ENCODE results near the gene TJP2. TPM values are rescaled to one million over a fixed set of nuclear protein-coding genes. Genes with fewer than 3 reads are reported as not detected.

TJP2 gene
- total RNA-seq, 3 donors from 2014 or later (not counting 1 experiment from before 2014, with no cell fraction given): 6.8 to 10.0 (median 9.6) TPM

DNA sequence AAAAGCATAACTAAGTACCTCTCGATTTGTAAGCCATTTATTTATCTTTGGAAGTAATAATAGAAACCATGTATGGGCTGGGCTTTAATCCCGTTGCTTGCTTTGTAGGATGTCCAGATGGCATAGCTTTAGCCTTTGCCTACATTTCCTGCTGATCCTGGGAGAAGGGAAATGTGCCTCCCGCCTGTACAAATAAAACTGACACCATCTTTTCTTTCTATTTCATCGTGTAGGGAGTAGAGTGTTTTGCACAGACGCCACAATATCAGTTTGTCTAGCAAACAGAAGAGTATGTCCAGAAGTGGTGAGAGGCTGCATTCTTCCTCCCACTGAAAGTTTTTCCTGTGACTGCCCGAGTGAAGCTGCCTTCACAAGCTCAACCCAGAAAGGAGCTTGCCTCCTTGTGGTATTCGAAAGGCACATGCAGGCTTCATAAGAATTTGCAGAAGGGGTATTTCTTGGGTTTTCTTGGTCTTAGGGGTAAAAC lies 24.7 kb upstream of the TJP2 start:
- Mint-ChIP-seq H3K36me3 (no peaks in the 10 kb centered on the region), H3K4me3 (no peak overlapping the region), H3K27me3 (ENCODE audit: low read depth in 2 of 2) (no peaks in the 10 kb centered on the region), H3K4me1 (no peaks in the 10 kb centered on the region), H3K9me3 (no peaks in the 10 kb centered on the region), H3K27ac (no peak overlapping the region)
- no peaks in the 10 kb centered on the region for H3K4me1 ChIP-seq (ENCODE audit: control insufficient read depth, insufficient read depth, low read length)
- no peak for DNase-seq
- no peaks in the 10 kb centered on the region for H3K27me3 ChIP-seq (ENCODE audit: control insufficient read depth, insufficient read depth, low read length)
- 44% methylated on average over 5 of the region's 7 CpGs for WGBS (ENCODE audit: insufficient coverage)
- no peaks in the 10 kb centered on the region for H3K9me3 ChIP-seq (ENCODE audit: control insufficient read depth, insufficient read depth, low read length)
- no peaks in the 10 kb centered on the region for H3K36me3 ChIP-seq (ENCODE audit: control insufficient read depth, insufficient read depth, low read length)
- intact Hi-C loops (cut with micrococcal nuclease): no loop called here
- no peak for ATAC-seq
- TF ChIP-seq, protein P1, sequence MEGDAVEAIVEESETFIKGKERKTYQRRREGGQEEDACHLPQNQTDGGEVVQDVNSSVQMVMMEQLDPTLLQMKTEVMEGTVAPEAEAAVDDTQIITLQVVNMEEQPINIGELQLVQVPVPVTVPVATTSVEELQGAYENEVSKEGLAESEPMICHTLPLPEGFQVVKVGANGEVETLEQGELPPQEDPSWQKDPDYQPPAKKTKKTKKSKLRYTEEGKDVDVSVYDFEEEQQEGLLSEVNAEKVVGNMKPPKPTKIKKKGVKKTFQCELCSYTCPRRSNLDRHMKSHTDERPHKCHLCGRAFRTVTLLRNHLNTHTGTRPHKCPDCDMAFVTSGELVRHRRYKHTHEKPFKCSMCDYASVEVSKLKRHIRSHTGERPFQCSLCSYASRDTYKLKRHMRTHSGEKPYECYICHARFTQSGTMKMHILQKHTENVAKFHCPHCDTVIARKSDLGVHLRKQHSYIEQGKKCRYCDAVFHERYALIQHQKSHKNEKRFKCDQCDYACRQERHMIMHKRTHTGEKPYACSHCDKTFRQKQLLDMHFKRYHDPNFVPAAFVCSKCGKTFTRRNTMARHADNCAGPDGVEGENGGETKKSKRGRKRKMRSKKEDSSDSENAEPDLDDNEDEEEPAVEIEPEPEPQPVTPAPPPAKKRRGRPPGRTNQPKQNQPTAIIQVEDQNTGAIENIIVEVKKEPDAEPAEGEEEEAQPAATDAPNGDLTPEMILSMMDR (IDR thresholded peaks at IDR 0.05): no peak
- no peak overlapping the region for H3K27ac ChIP-seq (ENCODE audit: low read length)
- no peak overlapping the region for H3K4me3 ChIP-seq (ENCODE audit: low read length)

DNA sequence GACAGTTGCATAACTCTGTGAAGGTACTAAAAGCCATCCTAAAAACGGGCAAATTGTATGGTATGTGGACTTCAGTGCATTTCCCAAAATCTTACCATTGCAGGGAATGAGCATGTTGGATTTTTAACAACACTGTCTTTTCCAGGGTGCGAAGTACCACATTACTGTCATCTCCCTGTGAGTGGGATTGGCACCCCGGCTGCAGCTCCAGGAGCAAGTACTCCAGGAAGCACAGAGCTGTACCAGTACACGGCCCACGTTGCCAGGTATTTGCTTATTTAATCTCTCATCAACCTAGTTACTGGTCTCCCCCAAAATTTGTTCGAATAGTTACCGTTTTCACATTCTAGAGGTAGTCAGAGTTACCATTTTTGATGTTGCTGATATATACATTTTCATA lies 22.6 kb upstream of the TJP2 start:
- DNase-seq: no peak
- Mint-ChIP-seq H3K4me1 (no peaks in the 10 kb centered on the region), H3K36me3 (no peaks in the 10 kb centered on the region), H3K9me3 (no peaks in the 10 kb centered on the region), H3K27me3 (ENCODE audit: low read depth in 2 of 2) (no peaks in the 10 kb centered on the region), H3K4me3 (no peak overlapping the region), H3K27ac (no peak overlapping the region)
- no peaks in the 10 kb centered on the region for H3K4me1 ChIP-seq (ENCODE audit: control insufficient read depth, insufficient read depth, low read length)
- intact Hi-C loops (cut with micrococcal nuclease): no loop called here
- TF ChIP-seq, protein P1 (IDR thresholded peaks at IDR 0.05): no peak
- H3K27ac ChIP-seq (ENCODE audit: low read length): no peak overlapping the region
- no peaks in the 10 kb centered on the region for H3K9me3 ChIP-seq (ENCODE audit: control insufficient read depth, insufficient read depth, low read length)
- WGBS (ENCODE audit: insufficient coverage): 88% methylated on average over 5 of the region's 7 CpGs
- no peak for ATAC-seq
- no peak overlapping the region for H3K4me3 ChIP-seq (ENCODE audit: low read length)
- no peaks in the 10 kb centered on the region for H3K27me3 ChIP-seq (ENCODE audit: control insufficient read depth, insufficient read depth, low read length)
- no peaks in the 10 kb centered on the region for H3K36me3 ChIP-seq (ENCODE audit: control insufficient read depth, insufficient read depth, low read length)

DNA sequence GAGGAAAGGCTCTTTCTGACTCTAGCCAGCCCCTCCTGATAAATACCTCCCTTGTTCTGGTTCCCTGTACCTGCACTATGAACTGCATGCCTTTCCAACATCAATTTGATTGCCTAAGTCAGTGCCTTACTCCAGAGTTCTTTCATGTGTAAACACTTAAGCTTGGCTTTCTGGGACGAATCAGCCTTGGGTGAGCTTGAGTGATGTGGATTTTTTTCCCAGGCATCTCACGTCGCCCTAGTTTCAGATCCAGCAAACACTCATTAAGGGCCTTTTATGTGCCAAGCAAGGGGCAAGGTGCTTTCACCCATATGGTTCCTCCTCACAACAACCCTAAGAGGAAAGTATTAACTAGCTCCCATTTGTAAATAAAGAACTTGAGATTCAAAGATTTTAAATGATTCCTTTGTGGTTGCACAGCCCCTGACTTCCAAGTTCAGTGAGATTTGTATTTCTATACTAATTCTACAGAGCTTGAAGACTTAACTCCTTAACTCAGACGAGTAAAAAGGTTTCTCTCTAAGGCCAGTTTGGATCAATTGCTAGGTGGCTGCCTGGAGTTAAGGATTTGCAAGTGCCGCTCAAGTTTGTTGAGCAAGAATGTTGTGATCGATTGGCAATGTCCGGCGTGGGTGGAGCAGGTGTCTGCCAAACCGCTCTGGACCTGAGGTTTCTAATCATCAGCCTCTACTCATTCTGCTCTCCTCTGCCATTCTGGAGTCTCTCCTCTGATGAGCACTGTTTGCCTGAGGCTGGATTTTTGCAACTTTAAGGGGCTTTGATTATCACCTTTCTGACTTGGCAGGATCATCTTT lies 20.2 kb upstream of the TJP2 start:
- Histone ChIP-seq H3K27me3 (ENCODE audit: control insufficient read depth, insufficient read depth, low read length) (no peaks in the 10 kb centered on the region), H3K4me1 (ENCODE audit: control insufficient read depth, insufficient read depth, low read length) (no peaks in the 10 kb centered on the region), H3K27ac (ENCODE audit: low read length) (no peak overlapping the region), H3K4me3 (ENCODE audit: low read length) (no peak overlapping the region), H3K36me3 (ENCODE audit: control insufficient read depth, insufficient read depth, low read length) (no peaks in the 10 kb centered on the region), H3K9me3 (ENCODE audit: control insufficient read depth, insufficient read depth, low read length) (no peaks in the 10 kb centered on the region)
- 93% methylated on average over 9 of the region's 9 CpGs for WGBS (ENCODE audit: insufficient coverage)
- Mint-ChIP-seq H3K4me3 (no peak overlapping the region), H3K9me3 (no peaks in the 10 kb centered on the region), H3K27me3 (ENCODE audit: low read depth in 2 of 2) (no peaks in the 10 kb centered on the region), H3K27ac (no peak overlapping the region), H3K4me1 (no peaks in the 10 kb centered on the region), H3K36me3 (no peaks in the 10 kb centered on the region)
- DNase-seq (no peak), ATAC-seq (no peak)
- TF ChIP-seq, protein P1 (IDR thresholded peaks at IDR 0.05): no peak
- intact Hi-C loops (cut with micrococcal nuclease): no loop called here
